Activated naive CD8-positive, alpha-beta T cell treated with anti-CD3 and anti-CD28 coated beads, Interleukin-2, amount 10 ng/mL, durations not matched to agents 7 days and 5 days (primary cell): ENCODE results near the gene SLC25A51. TPM values are rescaled to one million over a fixed set of nuclear protein-coding genes. Genes with fewer than 3 reads are reported as not detected.

Source experiments
- ATAC-seq: fragments of 150-1000 bp; cut with Tn5 transposase; one replicate; pipeline ENCODE4 v1.10.0; 2021; ENCODE audit warnings: low read depth, moderate library complexity
- POLR2A ChIA-PET: fragments of 350-600 bp; sonication (Branson Sonifier 250); formaldehyde crosslinking; loops from one replicate; lab custom pipeline; 2021; ENCODE audit warnings: antibody characterized with exemption; lab: Charles Lee
- DNase-seq: peaks from one replicate; pipeline ENCODE4 v3.0.0; 2021
- H3K27ac Mint-ChIP-seq: one replicate; pipeline ENCODE4 v1.8.0; 2022; ENCODE audit warnings: mild to moderate bottlenecking, mixed read lengths
- H3K27me3 Mint-ChIP-seq: one replicate; pipeline ENCODE4 v1.8.0; 2022; ENCODE audit warnings: mild to moderate bottlenecking, moderate library complexity, mixed read lengths
- H3K36me3 Mint-ChIP-seq: one replicate; pipeline ENCODE4 v1.8.0; 2021; ENCODE audit warnings: mild to moderate bottlenecking, mixed read lengths
- H3K4me1 Mint-ChIP-seq: one replicate; pipeline ENCODE4 v1.8.0; 2021; ENCODE audit warnings: mixed read lengths
- H3K4me3 Mint-ChIP-seq: one replicate; pipeline ENCODE4 v1.8.0; 2022; ENCODE audit warnings: mild to moderate bottlenecking, moderate library complexity, mixed read lengths
- H3K9me3 Mint-ChIP-seq: one replicate; pipeline ENCODE4 v1.8.0; 2021; ENCODE audit warnings: mixed read lengths
- total RNA-seq, 2 experiments: library from RNA; stranded (reverse); gene quantifications; one replicate each; pipeline ENCODE4 v1.2.3, GENCODE V29; 2021

SLC25A51 gene, protein sequence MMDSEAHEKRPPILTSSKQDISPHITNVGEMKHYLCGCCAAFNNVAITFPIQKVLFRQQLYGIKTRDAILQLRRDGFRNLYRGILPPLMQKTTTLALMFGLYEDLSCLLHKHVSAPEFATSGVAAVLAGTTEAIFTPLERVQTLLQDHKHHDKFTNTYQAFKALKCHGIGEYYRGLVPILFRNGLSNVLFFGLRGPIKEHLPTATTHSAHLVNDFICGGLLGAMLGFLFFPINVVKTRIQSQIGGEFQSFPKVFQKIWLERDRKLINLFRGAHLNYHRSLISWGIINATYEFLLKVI
- total RNA-seq: 10 to 100 TPM; 30.8 to 33.9 TPM

- Mint-ChIP-seq H3K27me3 (peaks cover 6% of the 10 kb centered on the region), H3K4me3 (peak within 1 kb of the TSS; percentile 90), H3K36me3 (peaks cover 2% of the 10 kb centered on the region), H3K27ac (peak within 1 kb of the TSS; percentile 90), H3K9me3 (no peaks in the 10 kb centered on the region), H3K4me1 (peaks cover 21% of the 10 kb centered on the region)
- DNase-seq: peak; percentile 98
- peak; percentile 86 for ATAC-seq
- POLR2A ChIA-PET: interaction anchor here (0.7 to 2.8 kb wide), 5 partner anchors 10 to 438 kb away, joined by 3 to 12 read pairs (median 4); partner anchors contain the start of genes DCAF10 and EXOSC3
These were observed at the start of gene SLC25A51 for GRCh38 chr9:37903647-37904444. SLC25A51 (minus strand) TSS chr9:37904127; CDS start chr9:37888550, 15,577 bp downstream.

DNA sequence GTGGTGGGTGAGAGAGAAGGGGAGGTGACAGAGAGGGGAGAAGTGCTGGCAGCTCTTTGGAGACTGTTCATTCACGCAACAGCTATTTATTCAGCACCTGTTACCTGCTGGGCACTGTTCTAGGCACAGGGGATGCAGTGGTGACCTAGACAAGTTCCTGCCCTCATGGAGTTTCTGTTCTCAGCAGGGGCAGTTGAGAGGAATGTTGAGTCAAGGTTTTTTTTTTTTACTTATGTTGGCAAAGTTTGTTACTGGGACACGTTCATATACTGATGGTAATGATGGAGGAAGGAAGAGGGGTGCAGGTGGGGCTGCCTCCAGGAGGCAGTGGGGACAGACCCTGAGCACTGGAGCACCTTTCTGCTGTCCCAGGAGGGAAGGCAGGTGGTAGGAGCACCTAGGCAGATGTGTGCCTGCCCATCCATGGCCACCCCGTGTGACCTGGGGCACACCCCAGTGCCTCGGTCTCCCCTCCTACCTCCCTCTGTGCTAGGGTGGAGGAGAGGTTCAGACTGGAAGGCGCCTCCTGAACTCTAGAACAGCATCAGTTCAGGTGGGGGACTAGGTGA is 49.4 kb upstream of the SLC25A51 start:
- ATAC-seq: no peak

DNA sequence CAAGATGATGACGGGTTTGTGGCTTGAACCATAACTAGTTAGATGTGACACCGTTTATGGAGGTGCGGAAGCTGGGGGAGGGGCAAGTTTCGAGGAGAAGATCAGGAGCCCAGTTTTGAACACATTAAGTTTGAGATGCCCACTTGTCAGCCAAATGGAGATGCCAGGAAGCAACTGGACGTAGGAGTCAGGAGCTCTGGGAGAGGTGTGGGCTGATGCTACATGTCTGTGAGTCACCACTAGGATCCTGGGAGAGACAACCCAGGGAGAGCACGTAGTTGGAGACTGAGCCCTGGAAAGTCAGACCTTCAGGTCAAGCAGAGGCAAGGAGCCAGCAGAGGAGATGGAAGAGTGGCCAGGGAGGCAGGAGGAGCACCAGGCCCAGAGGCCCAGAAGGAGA is 48.8 kb upstream of the SLC25A51 start:
- DNase-seq: no peak
- Mint-ChIP-seq H3K27me3 (no peaks in the 10 kb centered on the region), H3K4me1 (no peaks in the 10 kb centered on the region), H3K9me3 (no peaks in the 10 kb centered on the region), H3K4me3 (no peak overlapping the region), H3K36me3 (no peaks in the 10 kb centered on the region), H3K27ac (no peak overlapping the region)
- POLR2A ChIA-PET: no interaction called here
- ATAC-seq: no peak

More for the DNA sequence above, 49.4 kb upstream of the SLC25A51 start:
- POLR2A ChIA-PET: no interaction called here
- H3K27me3 Mint-ChIP-seq: no peaks in the 10 kb centered on the region
- H3K4me3 Mint-ChIP-seq: no peak overlapping the region
- H3K27ac Mint-ChIP-seq: no peak overlapping the region
- no peaks in the 10 kb centered on the region for H3K4me1 Mint-ChIP-seq
- no peaks in the 10 kb centered on the region for H3K36me3 Mint-ChIP-seq
- DNase-seq: no peak
- H3K9me3 Mint-ChIP-seq: no peaks in the 10 kb centered on the region

DNA sequence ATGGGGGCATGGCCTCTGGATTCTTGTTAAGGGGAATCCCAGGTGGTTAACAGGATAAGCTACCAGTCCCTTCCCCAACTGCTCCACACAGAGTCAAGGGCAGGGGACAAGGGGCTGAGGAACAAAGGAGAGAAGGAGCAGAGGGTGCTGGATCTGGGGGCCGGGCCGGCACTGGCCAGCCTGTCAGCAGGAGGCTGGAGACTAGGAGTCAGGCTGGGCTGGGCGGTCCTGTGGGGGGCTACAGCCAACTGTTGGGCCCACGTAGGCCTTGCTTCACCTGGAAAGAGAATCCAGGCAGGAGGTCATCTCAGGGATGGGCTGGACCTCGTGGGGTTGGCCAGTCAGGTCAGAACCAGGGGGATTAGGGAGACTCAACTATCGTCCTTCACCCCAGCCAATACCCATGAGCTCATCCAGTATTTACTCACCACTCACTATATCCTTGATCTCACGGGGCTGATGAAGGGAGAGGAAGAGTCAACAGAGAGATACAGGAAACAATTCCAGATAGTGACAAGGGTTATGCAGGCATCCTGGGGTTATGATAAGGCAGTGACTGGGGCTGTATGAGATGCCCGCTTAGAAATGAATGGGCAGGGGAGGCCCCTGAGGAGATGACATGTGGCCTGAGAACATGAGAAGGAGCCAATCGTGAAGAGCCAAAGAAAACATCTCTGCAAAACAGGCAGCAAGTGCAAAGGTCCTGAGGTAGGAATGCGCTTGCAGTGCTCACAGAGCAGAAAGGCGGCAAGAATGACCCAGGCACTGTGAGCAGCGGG is 47.9 kb upstream of the SLC25A51 start:
- DNase-seq (no peak), ATAC-seq (no peak)
- H3K27ac Mint-ChIP-seq: no peak overlapping the region
- no peaks in the 10 kb centered on the region for H3K9me3 Mint-ChIP-seq
- no peaks in the 10 kb centered on the region for H3K27me3 Mint-ChIP-seq
- no peak overlapping the region for H3K4me3 Mint-ChIP-seq
- H3K36me3 Mint-ChIP-seq: no peaks in the 10 kb centered on the region
- H3K4me1 Mint-ChIP-seq: no peaks in the 10 kb centered on the region
- POLR2A ChIA-PET: no interaction called here

DNA sequence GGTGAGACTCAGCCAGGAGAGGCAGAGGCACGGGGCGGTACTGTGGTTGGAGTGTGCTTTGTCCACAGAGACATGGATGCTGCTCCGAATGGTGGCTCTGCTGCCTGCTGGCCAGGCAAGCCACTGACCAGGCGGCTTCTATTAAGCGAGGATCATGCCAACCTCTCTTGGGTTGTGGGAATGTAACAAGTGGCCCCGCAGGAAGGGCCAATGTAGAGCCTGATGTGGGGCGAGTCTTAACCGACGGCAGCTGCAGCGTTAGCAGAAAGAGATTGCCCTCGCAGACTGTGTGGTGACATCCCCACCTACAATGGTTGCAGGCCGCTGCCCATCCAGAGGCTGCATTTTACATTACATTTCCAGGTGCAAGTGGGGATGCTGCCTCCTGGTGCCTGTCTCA is 46.6 kb upstream of the SLC25A51 start:
- Mint-ChIP-seq H3K4me3 (no peak overlapping the region), H3K36me3 (no peaks in the 10 kb centered on the region), H3K4me1 (no peaks in the 10 kb centered on the region), H3K27ac (no peak overlapping the region), H3K27me3 (no peaks in the 10 kb centered on the region), H3K9me3 (no peaks in the 10 kb centered on the region)
- POLR2A ChIA-PET: no interaction called here
- DNase-seq (no peak), ATAC-seq (no peak)

DNA sequence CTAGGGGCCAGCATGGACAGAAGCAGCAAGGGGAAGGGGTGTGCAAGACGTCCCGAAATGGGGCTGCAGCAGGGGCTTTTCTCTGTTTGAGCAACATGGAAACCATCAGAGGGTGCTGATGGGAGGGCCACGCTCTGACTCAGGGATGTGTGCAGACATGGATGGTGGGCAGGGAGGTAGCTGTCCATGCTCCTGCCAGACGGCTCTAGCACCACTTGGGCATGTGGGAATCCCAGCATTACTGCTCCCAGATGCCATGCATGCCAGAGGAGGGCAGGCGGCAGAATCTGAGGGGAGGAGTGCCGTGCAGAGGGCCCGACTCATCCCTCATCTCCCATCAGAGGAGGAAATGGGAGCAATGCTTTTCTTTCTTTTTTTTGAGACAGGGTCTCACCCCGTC is 45.6 kb upstream of the SLC25A51 start:
- ATAC-seq (no peak), DNase-seq (no peak)
- Mint-ChIP-seq H3K27me3 (no peaks in the 10 kb centered on the region), H3K27ac (no peak overlapping the region), H3K9me3 (no peaks in the 10 kb centered on the region), H3K4me3 (no peak overlapping the region), H3K36me3 (no peaks in the 10 kb centered on the region), H3K4me1 (no peaks in the 10 kb centered on the region)
- POLR2A ChIA-PET: interaction anchor here (0.7 kb wide), 1 partner anchor 34 kb away, joined by 4 read pairs; no protein-coding TSS in a partner anchor

GRCh38 chr9:37948417-37948980 is 44.6 kb upstream of the SLC25A51 start:
- DNase-seq (no peak), ATAC-seq (no peak)
- POLR2A ChIA-PET: no interaction called here
- Mint-ChIP-seq H3K4me1 (no peaks in the 10 kb centered on the region), H3K27ac (no peak overlapping the region), H3K27me3 (no peaks in the 10 kb centered on the region), H3K36me3 (no peaks in the 10 kb centered on the region), H3K4me3 (no peak overlapping the region), H3K9me3 (no peaks in the 10 kb centered on the region)

GRCh38 chr9:37947977-37948376 is 44.0 kb upstream of the SLC25A51 start:
- POLR2A ChIA-PET: no interaction called here
- DNase-seq (no peak), ATAC-seq (no peak)
- no peaks in the 10 kb centered on the region for H3K4me1 Mint-ChIP-seq
- H3K27ac Mint-ChIP-seq: no peak overlapping the region
- no peak overlapping the region for H3K4me3 Mint-ChIP-seq
- H3K36me3 Mint-ChIP-seq: no peaks in the 10 kb centered on the region
- no peaks in the 10 kb centered on the region for H3K9me3 Mint-ChIP-seq
- H3K27me3 Mint-ChIP-seq: no peaks in the 10 kb centered on the region

DNA sequence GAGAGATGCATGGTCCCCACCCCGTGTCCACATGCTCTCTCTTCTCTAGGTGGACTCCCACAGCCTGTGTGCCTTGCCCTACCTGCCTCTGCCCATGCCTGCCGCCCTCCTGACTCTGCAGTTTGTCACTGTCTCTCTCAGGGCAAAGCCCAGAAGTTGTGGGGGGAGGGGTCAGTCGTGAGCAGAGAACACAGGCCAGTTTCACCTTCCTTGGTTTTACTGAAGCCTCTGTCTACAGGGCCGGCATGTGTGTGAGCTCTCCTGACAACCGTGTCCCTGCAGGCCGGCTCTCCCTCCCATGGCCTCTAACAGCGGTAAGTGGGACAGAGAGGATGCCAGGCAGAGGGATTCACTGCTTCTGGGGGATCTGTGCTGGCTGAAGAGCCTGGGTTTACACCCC is 43.5 kb upstream of the SLC25A51 start:
- no peak for ATAC-seq
- H3K4me3 Mint-ChIP-seq: no peak overlapping the region
- no peaks in the 10 kb centered on the region for H3K9me3 Mint-ChIP-seq
- POLR2A ChIA-PET: no interaction called here
- H3K27me3 Mint-ChIP-seq: no peaks in the 10 kb centered on the region
- no peak for DNase-seq
- H3K27ac Mint-ChIP-seq: no peak overlapping the region
- H3K4me1 Mint-ChIP-seq: no peaks in the 10 kb centered on the region
- no peaks in the 10 kb centered on the region for H3K36me3 Mint-ChIP-seq

DNA sequence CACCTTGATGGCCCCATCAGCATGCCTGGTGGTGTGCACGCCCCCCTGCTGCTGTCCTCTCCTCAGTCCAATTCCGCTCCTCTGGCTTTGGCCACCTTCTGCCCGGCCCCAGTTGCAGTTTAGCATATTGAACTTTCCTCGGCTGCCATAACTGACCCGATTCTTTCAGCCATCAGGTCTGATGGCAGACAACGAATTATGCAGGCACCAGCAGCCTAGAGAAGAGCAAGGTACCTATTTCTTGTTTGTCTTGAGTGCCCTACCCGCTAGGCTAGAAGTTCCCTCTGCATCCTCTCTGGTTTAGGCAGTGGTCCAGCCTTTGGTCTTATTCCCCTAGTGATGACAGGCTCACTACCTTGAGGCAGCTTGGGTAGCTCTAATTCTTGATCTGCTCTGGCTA is 43.0 kb upstream of the SLC25A51 start:
- no peaks in the 10 kb centered on the region for H3K9me3 Mint-ChIP-seq
- no peaks in the 10 kb centered on the region for H3K4me1 Mint-ChIP-seq
- no peak overlapping the region for H3K4me3 Mint-ChIP-seq
- H3K27ac Mint-ChIP-seq: no peak overlapping the region
- H3K36me3 Mint-ChIP-seq: no peaks in the 10 kb centered on the region
- ATAC-seq: no peak
- DNase-seq: no peak
- POLR2A ChIA-PET: no interaction called here
- no peaks in the 10 kb centered on the region for H3K27me3 Mint-ChIP-seq

GRCh38 chr9:37946041-37946440 is 42.1 kb upstream of the SLC25A51 start:
- ATAC-seq (no peak), DNase-seq (no peak)
- POLR2A ChIA-PET: no interaction called here
- Mint-ChIP-seq H3K4me1 (no peaks in the 10 kb centered on the region), H3K36me3 (no peaks in the 10 kb centered on the region), H3K27ac (no peak overlapping the region), H3K27me3 (no peaks in the 10 kb centered on the region), H3K9me3 (no peaks in the 10 kb centered on the region), H3K4me3 (no peak overlapping the region)

- Mint-ChIP-seq H3K27me3 (no peaks in the 10 kb centered on the region), H3K36me3 (no peaks in the 10 kb centered on the region), H3K9me3 (no peaks in the 10 kb centered on the region), H3K27ac (no peak overlapping the region), H3K4me1 (no peaks in the 10 kb centered on the region), H3K4me3 (no peak overlapping the region)
- DNase-seq (no peak), ATAC-seq (no peak)
- POLR2A ChIA-PET: no interaction called here
These were observed 40.9 kb upstream of the SLC25A51 start for GRCh38 chr9:37944671-37945481.
